Bronchial epithelial cell (primary cell): ENCODE results near the gene MREG. TPM values are rescaled to one million over a fixed set of nuclear protein-coding genes. Genes with fewer than 3 reads are reported as not detected.
"Not testable (repeated sequence)": the region's sequence is repeated elsewhere in the genome, so short reads cannot be mapped to it uniquely, and the experiment has no call there.

ENCODE experiments used
- DNase-seq: peaks from one replicate; pipeline ENCODE4 v3.0.0-alpha.2; 2010; ENCODE audit warnings: low read depth
- FAIRE-seq: peaks from 2 replicates; lab custom pipeline; 2011; peaks lifted over from hg19 to GRCh38; lab: Jason Lieb, UNC
- H3K27me3 ChIP-seq: 2 replicates; pipeline ENCODE4 v1.5.1; 2011; ENCODE audit warnings: low read length; ENCODE audit not compliant: control insufficient read depth, insufficient read depth
- H3K36me3 ChIP-seq: 2 replicates; pipeline ENCODE4 v1.5.1; 2011; ENCODE audit warnings: low read length; ENCODE audit not compliant: control insufficient read depth, insufficient read depth
- H3K4me3 ChIP-seq: 2 replicates; pipeline ENCODE4 v1.5.1; 2011; ENCODE audit warnings: mild to moderate bottlenecking, low read depth, low read length, control low read depth
- total RNA-seq: library from RNA; depleted of rRNA; stranded (reverse); fragments of >200 nt; gene quantifications from 2 replicates; pipeline ENCODE4 v1.2.1, GENCODE V29; 2014
- TF ChIP-seq, protein P1 (sequence below): IDR thresholded peaks from 2 replicates; pipeline ENCODE4 v1.5.1; 2011; ENCODE audit warnings: mild to moderate bottlenecking, moderate library complexity, low read length, control low read depth, inconsistent platforms; ENCODE audit not compliant: insufficient read depth, severe bottlenecking

The MREG gene
- total RNA-seq, 1 donor from 2014 or later: 24.7 TPM

DNA sequence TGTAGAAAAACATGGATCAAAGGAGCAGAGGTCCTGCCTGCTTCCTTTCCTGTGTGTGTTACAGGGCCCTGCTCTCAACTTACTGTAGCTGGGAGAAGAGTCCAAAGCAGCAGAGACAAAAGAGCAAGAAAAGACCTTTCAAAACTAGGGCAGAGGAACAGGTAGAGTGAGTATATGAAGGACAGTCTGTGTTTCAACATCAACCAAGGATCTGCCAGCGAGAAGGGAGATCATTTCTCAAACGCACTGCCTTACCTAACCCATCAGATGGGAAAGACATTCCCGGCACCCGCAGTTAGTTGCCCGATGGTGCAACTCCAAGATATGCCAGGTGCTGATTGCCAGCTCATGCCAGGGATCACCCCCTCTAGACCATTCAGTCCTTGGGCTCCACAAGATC is 41.7 kb downstream of the MREG start:
- DNase-seq: no peak
- no peak for FAIRE-seq
- Histone ChIP-seq H3K36me3 (no peaks in the 10 kb centered on the region), H3K27me3 (no peaks in the 10 kb centered on the region), H3K4me3 (no peak overlapping the region)
- TF ChIP-seq, protein P1, sequence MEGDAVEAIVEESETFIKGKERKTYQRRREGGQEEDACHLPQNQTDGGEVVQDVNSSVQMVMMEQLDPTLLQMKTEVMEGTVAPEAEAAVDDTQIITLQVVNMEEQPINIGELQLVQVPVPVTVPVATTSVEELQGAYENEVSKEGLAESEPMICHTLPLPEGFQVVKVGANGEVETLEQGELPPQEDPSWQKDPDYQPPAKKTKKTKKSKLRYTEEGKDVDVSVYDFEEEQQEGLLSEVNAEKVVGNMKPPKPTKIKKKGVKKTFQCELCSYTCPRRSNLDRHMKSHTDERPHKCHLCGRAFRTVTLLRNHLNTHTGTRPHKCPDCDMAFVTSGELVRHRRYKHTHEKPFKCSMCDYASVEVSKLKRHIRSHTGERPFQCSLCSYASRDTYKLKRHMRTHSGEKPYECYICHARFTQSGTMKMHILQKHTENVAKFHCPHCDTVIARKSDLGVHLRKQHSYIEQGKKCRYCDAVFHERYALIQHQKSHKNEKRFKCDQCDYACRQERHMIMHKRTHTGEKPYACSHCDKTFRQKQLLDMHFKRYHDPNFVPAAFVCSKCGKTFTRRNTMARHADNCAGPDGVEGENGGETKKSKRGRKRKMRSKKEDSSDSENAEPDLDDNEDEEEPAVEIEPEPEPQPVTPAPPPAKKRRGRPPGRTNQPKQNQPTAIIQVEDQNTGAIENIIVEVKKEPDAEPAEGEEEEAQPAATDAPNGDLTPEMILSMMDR: no peak

DNA sequence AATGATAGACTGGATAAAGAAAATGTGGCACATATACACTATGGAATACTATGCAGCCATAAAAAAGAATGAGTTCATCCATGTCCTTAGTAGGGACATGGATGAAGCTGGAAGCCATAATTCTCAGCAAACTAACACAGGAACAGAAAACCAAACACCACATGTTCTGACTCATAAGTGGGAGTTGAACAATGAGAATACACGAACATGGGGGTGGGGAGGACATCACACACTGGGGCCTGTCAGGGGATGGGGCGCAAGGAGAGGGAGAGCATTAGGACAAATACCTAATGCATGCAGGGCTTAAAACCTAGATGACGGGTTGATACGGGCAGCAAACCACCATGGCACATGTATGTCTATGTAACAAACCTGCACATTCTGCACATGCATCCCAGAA is 42.5 kb downstream of the MREG start:
- H3K27me3 ChIP-seq, H3K4me3 ChIP-seq, H3K36me3 ChIP-seq, DNase-seq, FAIRE-seq: not testable (repeated sequence)

DNA sequence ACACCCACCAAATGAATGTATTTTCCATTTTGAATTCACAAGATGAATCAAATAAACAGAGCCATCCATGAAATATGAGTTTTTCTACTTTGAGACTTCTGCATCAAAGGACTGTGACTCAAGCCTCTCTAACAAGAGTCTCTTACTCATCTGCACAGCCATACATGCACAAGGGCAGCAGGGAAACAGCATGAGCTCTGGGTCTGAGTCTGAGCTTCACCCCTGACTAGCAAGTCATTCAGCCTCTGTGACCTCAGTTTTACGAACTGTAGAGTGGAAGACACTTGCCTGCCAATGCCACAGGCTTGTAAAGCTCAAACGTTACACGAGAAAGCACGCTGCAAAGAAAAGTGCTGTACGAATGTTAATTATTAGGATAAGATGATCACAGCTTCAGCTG is 42.9 kb downstream of the MREG start:
- H3K4me3 ChIP-seq: no peak overlapping the region
- TF ChIP-seq, protein P1: no peak
- H3K27me3 ChIP-seq: no peaks in the 10 kb centered on the region
- DNase-seq (peak; percentile 66), FAIRE-seq (no peak)
- H3K36me3 ChIP-seq: no peaks in the 10 kb centered on the region

DNA sequence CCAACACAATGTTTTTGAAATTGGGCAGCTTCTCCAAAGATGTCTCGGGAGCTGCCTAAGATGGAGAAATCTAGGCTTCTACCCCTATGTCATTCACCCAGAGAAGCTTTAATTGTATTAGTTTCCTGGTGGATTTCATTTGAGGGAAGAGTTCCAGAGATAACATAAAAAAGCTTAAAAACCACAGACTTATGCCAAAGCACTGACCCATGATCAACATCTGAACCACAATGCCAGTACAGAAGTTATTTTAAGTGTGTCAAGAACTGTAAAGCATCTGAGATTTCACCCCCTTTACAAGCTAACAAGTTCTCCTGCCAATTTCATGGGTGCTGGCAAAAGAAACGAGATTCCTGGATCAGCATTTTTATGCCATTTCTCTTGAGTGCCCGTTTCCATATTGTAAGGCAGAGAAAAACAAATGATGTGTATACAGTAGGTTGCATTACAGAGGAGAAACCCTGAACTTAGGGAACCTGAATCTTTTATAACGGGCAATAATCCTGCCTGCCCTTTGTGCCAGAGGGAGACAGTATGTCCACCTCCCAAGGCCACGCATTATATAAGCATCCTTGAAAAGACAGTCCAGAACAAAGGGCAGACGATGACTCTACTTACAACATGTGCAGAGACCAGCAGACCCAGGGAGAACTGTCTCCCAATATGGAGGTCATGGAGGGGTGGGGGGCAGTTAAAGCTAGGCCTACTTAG is 44.1 kb downstream of the MREG start:
- FAIRE-seq: no peak
- TF ChIP-seq, protein P1: no peak
- Histone ChIP-seq H3K27me3 (no peaks in the 10 kb centered on the region), H3K36me3 (no peaks in the 10 kb centered on the region), H3K4me3 (no peak overlapping the region)
- no peak for DNase-seq

DNA sequence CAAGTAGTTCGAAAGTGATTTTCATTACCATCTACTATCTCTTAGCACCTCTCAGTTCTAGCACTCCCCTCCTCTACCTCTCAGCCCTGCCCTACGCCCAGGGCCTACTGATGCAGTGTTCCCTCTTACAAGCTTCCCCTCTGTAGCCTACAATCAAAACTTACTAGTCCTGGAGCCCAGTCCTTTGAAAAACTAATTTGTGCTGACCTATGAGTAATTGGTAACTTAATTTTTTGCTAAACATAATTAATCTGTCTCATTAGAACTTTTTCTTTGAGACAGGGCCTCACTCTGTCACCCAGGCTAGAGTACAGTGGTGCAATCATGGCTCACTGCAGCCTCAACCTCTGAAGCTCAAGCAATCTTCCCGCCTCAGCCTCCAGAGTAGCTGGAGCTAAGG is 44.9 kb downstream of the MREG start:
- FAIRE-seq (no peak), DNase-seq (no peak)
- Histone ChIP-seq H3K27me3 (no peaks in the 10 kb centered on the region), H3K4me3 (no peak overlapping the region), H3K36me3 (no peaks in the 10 kb centered on the region)
- TF ChIP-seq, protein P1: no peak

DNA sequence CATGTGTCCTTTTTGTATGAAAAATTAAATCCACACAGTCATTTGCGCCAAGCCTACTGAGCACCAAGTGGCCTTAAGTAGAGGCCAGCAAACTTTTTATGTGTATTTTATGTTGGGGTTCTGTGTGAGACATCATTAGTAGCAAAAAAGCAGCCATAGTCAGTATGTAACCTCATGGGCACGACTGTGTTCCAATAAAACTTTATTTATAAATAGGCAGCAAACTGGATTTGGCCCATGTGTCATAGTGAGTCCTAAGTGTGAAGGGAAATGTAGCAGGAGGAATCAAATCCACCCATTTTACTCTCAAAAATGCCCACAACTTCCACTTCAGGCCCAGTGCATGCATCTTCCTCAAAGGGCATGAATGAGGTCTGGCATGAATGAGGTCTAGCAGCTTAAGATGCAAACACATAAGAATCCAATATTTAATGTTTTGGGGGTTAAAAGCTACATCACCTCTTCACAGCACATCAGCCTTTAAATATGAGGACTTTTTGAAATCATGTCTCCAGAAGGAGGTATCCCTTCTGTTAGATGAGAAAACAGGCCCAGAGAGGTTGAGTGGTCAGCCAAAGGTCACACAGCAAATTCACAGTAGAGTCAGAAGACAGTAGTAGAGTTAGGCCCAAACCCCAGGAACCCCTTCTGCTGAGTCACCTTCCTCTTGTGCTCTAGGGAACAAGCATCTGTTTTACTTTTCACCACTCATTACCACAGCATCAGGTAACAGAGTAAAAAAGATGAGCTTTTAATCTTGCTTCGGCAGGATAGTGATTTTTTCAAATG is 45.6 kb downstream of the MREG start:
- no peaks in the 10 kb centered on the region for H3K36me3 ChIP-seq
- no peaks in the 10 kb centered on the region for H3K27me3 ChIP-seq
- TF ChIP-seq, protein P1: no peak
- DNase-seq (no peak), FAIRE-seq (no peak)
- H3K4me3 ChIP-seq: no peak overlapping the region
